GM10847 (cell line): ENCODE measurements around the gene CEP78.

Source experiments
- POLR2A ChIP-seq: IDR thresholded peaks from 2 replicates; pipeline ENCODE4 v1.6.1; 2011; ENCODE audit not compliant: insufficient read length; ENCODE audit errors: extremely low read depth

The CEP78 gene

DNA sequence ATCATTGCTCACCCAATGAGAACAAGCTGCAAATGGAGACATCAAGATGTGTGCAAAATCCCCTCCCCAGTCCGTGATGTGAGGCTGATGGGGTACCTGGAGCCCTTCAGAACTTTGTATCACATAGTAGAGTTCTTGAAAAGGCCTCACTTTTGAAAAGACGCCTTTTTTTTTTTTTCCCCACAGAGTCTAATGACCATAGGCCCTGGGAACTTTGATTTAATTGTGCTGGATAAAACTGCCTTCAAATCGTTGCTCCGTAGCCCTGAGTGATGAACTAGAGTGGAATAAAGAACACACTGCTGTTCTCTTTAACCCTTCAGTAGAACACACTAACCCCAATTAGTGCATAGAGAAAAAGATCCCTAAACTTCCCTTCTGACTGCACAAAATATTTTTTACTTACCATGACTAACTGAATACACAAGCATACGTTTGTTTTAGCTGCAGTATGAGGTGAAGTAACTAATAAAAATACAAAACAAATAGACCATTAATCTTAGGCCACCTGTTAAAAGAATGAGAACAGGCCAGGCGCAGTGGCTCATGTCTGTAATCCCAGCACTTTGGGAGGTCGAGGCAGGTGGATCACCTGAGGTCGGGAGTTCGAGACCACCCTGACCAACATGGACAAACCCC, 76.1 kb downstream of the CEP78 start:
- TF ChIP-seq POLR2A = no peak

DNA sequence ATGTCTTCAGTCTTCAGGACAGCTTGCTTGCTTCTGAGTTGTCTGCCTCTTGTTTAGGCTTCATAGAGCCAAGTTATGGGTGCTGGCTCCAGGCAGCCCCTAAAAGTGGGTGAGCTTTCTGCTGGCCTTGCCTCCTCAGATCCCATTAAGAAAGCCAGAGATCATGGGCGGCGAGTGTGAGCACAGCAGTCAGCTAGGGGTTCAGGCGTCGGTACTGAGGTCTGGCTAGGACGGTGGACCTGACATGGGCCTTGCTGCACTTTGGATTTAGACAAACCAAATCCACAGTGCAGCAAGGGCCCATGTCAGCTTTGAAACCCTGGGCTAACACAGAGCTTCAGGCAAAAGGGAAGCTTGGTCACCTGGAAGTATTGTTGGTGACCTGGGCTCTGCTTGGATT, 78.7 kb downstream of the CEP78 start:
- TF ChIP-seq POLR2A = no peak

DNA sequence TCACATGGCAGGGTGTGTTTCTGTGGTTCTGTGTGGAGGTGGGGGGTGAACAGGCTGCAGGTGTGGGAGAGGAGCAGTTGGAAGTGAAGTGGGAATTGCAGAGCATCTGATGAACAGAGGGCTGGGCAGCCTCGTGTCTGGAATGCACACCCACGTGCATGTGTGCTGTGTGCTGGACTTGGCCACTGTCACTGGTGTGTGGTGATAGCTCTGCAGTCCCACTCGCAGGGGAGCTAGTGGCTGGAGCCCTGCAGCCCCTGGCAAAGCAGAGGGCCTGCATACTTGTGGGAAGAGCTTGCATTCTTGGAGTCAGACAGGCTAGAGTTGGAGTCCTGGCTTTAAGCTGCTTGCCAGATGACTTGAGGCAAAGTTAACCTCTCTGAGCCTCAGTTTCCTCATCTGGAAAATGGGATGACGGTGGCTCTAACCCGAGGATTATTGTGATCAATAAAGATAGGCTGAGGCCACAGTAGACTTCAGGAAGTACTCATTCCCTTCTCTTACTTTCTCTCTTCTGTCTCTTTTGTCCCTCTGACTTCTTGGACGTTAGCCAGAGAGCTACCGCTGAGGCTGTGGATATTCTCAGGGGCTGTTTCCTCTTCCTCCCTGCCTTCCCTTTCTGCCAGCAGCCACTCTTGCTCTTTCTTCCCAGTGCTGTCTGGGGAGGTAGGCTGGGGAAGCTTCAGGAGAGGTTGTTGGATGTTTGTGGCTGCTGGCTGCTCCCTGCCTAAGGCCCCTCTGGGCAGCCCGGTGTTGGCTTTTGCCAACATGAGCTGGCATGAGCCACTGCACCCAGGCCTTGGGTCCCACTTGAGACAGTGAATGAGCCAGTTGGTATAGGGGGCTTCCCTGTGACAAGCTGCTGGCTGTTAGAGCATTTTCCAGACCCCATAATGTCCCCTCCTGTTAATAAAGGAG, 79.3 kb downstream of the CEP78 start:
- no peak for TF ChIP-seq POLR2A

DNA sequence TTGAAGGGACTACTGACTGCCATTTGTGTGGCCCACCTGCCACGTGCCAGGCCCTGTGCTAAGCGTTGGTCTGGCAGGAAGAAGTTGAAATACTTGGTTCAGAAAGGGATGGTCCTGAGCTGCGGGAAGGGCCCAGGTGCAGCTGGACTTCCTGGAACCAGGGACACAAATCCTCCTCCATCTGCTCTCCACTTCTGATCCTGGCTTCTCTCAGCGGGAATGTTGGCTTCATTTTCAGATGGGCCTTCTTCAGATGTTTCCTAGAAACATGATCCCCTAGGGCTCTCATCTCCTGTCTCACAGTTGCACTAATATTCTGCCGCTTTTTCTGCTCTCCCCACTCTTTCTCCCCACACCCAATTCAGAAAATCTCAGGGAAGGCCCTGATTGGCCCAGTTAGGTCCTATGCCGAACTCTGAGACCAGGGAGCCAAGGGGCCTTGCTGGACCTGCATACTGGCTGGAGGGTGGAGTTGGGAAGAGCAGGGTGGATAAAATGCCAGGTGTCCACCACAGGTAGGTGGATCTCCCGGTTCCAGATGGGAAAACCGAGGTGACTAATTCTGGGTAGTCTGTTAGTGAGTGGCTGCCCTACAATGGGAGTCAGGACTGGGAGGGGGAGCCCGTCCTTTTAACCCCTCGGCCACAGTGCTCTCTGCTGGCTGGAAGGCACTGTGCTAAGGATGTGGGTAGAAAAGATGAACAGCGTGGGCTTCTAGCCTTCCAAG, 80.5 kb downstream of the CEP78 start:
- no peak for TF ChIP-seq POLR2A

DNA sequence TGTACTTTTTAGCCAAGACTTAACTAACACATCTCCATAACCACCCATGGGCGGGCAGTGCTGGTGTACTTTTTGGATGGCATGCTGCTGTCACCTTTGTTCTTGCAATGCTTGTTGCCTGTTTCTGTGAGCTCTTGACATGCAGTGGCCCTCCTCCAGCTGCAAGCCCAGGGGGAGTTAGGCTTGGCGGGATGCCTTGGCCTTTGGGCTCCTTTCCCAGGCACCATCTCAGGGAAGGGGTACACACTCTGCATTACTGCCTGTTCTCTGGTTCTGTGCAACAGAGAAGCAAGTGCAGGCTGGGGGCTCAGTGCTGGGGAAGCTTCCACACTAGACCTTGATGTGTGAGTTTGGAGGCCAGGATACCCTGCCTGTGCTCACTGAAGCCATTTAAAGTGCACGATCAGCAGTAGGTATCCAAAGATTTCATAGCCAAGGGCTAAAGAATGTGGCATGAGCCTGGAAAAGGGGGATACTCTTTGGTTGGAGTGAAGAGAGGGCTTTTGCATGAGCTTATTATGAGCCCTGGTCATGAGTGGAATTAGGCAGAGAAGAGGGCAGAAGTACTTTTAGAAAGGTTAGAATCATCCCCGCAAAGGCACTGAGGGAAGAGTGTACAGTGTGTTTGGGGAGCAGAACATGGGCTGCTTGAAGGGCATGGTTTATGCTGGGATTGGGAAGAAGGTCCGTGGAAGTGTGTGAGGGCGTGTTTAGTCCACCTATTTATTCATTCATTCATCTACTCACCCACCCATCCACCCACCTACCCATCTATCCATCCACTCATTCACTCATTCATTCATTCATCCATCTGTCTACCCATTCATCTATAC, 83.5 kb downstream of the CEP78 start:
- no peak for TF ChIP-seq POLR2A

DNA sequence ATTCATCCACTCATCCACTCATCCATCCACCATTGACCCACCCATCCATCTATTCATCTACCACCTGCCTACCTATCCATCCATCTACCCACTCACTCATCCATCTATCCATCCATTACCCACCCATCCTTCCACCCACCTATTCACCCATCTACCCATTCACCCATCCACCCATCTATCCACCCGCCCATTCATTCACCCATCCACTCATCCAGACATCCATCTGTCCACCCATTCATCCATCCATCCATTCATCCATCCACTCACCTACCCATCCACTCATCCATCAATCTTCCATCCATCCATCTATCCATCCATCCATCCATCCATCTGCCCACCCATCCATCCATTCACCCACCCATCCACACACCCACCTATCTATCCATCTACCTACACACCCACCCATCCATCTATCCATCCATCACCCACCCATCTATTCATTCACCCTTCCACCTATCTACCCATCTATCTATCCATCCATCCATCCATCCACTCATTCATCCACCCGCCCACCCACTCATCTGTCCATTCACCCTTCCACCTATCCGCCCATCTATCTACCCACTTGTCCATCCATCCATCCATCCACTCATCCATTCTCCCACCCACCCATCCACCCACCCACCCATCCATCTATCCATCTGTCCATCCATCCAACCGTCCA, 84.3 kb downstream of the CEP78 start:
- no peak for TF ChIP-seq POLR2A

DNA sequence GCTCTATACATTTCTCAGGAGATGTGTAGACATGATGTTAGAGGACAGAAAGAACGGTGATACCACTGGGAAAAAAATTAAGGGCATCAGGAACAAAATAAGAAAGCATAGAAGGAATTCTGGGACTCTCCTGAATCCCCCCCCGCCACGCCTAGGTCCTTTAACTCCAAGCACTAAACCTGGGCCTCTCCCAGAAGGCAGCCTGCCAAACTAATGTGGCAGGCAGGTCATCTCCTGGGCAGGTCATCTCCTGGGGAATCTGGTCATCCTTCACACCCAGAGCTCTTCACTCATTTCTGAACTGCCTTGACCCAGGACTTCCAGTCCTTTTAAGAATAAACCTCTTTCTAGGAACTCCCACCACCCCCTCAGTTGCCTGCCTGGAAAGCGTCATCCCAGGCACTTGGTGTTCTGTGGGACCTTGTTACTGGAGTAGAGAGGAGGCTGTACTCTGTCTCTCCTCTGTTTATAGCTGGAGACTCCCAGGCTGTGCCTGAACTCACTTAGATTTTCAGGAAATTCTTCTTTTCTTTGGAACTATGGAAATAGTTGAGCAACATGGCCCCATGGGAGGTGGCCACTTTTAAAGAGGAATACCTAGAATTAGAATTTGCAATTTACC, 85.1 kb downstream of the CEP78 start:
- TF ChIP-seq POLR2A = no peak

DNA sequence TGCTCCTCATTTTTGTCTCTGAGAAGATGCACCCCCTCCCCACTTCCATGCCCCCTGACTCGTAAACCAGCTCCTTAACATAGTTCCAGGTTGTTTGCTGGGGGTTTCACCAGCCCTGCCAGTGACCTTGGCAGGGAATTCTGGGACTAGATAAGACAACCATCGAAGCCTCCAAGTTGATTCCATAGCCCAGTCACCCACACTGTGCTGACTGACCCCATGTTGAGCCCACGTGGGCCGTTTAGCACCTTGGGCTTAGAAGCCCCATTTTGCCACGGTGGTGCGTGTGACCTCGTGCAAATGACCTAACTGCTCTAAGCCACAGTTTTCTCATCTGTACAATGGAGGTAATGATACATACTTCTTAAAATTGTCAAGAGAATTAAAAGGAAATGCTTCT, 85.6 kb downstream of the CEP78 start:
- no peak for TF ChIP-seq POLR2A

DNA sequence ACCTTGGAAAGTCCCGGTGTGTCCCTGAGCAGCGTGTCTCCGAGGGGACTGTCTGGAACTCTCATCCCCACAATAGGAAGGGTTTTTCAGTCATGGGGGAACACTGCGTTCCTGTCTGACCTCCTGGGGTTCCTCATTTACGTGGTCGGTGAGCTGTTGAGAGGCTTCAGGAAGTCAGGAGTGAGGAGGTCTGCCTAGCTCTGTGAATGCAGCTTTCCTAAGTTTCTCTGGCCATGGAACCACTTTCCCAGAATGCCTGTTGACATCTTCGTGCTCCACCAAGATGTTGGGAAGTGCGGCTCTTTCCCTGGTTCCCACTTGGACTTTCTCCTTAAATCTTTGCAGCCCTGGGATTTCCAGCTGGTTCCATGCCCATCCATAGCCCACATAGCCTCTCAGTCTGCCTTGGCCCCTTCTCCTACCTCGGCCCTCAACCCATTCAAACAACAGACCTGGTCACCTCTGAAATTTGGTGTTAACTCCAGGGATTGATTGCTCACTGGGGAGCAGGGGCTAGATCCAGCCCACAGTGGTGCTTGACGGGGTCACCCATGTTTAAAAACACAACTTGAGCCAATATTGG, 88.3 kb downstream of the CEP78 start:
- TF ChIP-seq POLR2A = no peak

DNA sequence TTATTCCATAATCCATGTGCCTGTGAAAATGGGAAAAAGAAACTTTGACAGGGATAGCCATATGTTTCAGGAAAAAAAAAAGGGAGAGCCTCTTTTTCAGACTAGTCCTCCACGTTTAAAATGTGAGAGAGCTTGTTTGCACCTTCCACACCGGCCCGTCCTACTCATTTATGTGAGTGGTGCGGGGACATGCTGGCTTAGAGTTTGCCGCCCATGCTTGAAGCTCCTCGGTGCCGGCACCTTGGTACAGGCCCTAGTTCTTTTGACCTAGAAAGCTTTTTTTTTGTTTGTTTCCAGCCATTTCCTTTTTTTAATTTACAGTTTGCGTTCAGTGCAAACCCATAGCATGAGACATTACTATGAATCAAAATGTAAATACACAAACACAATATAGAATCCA, 88.8 kb downstream of the CEP78 start:
- no peak for TF ChIP-seq POLR2A

DNA sequence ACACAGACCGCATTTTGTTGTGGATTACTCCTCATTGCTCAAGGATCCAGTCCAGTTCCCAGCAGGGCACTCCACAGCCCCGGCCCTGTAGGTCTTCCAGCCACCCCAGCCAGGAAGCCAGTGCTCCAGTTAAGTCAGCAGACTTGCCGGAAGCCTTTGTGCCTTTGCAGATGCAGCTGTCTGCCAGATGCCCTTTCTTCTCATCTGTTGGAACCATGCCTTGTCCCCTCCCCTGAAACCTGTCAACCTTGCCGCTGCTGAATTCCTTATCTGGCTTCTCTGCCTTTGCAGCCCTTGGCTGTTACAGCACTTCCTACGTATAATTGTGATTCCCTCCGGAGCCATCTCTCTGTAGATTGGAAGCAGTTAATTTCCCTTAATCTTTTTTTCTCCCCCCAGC, 89.5 kb downstream of the CEP78 start:
- TF ChIP-seq POLR2A = no peak

DNA sequence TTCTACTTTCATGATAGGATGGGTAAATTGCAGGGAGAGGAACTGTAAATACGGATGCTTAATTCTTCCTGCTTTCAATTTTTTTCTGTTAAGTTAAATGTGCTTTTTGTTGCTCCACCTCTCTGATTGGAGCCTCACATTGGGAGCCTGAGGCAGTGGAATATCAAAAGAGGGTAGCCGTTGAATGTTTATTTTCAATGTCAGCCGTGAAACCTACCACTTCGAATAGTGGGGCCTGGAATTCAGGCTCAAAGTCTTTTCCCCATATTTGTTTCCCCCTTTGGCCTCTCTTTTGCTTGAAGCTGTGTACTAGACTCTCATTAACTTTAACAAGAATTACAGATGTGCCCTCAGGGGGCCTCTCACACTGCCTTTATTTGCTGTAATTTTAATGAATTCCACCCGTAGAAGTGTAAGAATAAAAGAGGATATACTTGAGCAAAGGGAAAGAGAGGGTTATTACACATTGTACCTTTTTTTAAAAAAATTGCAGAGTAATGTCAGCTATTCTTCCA, 90.0 kb downstream of the CEP78 start:
- TF ChIP-seq POLR2A = no peak

DNA sequence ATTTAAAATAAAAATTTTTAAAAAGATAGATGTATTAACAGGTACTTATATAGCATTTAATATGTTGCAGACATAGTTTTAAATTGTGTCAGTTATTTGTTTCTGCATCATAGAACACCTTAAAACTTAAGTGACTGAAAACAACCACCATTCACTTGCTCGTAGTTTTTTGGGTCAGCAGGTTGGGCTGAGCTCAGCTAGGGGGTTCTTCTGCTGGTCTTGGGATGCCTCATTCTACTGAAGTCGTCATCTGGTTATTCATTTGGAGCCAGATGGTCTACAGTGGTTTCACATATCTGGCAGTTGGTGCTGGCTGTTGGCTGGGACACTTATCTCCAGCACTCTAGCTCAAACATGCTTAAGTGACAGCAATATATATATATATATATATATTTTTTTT, 90.7 kb downstream of the CEP78 start:
- TF ChIP-seq POLR2A = no peak
